C4-2B (cell line): ENCODE data around the gene PLA2G7.

ENCODE experiments used
- H3K27ac ChIP-seq: fragments of 450-650 bp; 2 replicates; pipeline ENCODE4 v1.5.1; 2017
- CTCF ChIP-seq: fragments of 450-650 bp; conservative IDR thresholded peaks from 2 replicates; pipeline ENCODE4 v1.5.1; 2017; ENCODE audit warnings: mild to moderate bottlenecking
- ZFX ChIP-seq: fragments of 450-650 bp; IDR thresholded peaks from 2 replicates; pipeline ENCODE4 v1.6.1; 2017

Gene PLA2G7

GRCh38 chr6:46661483-46661882 lies 73.7 kb downstream of the PLA2G7 start:
- no peak overlapping the region for H3K27ac ChIP-seq
- TF ChIP-seq ZFX (no peak), CTCF (no peak)

DNA sequence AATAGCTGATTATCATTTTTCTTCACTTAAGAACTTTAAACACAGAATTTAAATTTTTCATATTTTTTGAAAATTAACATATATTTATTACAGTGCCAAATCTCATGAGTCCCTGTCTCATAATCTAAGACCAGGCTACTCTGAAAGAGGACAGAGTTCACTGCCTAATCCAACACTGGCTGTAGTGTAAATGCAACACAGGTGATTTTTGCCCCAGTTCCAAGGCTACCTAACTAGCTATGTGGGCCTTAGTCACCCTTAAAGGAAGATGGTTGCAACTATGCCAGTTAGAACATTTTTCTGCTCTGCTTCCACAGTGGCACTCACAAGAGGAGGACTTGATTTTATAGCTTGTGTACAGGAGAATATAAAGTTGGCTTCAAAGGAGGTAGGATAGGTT lies 77.5 kb downstream of the PLA2G7 start:
- H3K27ac ChIP-seq, result no peak overlapping the region
- no peak for TF ChIP-seq ZFX
- no peak for TF ChIP-seq CTCF

GRCh38 chr6:46655803-46656202 lies 79.4 kb downstream of the PLA2G7 start:
- no peak overlapping the region for H3K27ac ChIP-seq
- TF ChIP-seq CTCF, result peak; percentile 53
- no peak for TF ChIP-seq ZFX
